B cell (primary cell): ENCODE results near the gene CASTOR1.

Source experiments
- CTCF ChIP-seq: fragments of 200-600 bp; IDR thresholded peaks from one replicate; pipeline ENCODE4 v1.8.0; 2022; ENCODE audit warnings: antibody characterized with exemption, mild to moderate bottlenecking
- EZH2 ChIP-seq: IDR thresholded peaks from 2 replicates; pipeline ENCODE4 v1.6.1; 2012; ENCODE audit warnings: borderline replicate concordance, low read depth, mild to moderate bottlenecking, moderate library complexity, low read length; ENCODE audit not compliant: insufficient read depth, poor library complexity, severe bottlenecking

- TF ChIP-seq CTCF = no peak
- no peak for TF ChIP-seq EZH2
Measured at GRCh38 chr22:30248484-30248883, 40.8 kb downstream of the CASTOR1 start.
